ENCODE data around the gene RELB.

Gene RELB

DNA sequence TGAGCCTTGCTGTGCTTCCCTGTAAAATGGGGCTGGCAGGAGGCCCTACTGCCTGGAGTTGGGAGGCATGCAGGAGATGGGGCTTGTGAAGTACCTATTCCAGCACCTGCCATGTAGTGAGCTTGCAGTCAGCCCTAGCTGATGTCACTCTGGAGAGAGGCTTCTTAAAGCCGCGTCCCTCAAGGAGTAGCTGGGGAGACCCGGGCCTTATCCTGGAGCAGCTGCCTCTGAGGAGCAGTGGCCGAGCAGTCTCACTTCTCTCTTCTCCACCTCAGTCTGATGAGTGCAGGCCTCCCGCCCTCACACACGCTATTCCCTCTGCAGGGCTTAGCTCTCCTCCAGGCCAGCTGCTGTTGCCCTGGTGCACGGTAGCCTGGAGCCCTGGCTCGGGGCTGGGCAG, 55.6 kb downstream of the RELB start:
- Histone ChIP-seq H3K4me2 (ENCODE audit: low read depth, low read length) (no peak overlapping the region), H3F3A (ENCODE audit: insufficient read depth, low read length) (no peaks in the 10 kb centered on the region), H3K4me3 (ENCODE audit: low read length) (no peak overlapping the region), H3K27ac (ENCODE audit: low read length) (no peak overlapping the region), H3K79me2 (ENCODE audit: low read length) (peaks cover 70% of the 10 kb centered on the region), H3K4me1 (ENCODE audit: low read length) (no peaks in the 10 kb centered on the region), H4K20me1 (ENCODE audit: insufficient read depth, low read length) (peaks cover 3% of the 10 kb centered on the region; the same call in 1 of the 2 replicates), H3K36me3 (replicated peaks; ENCODE audit: insufficient read depth, low read length) (peaks cover 18% of the 10 kb centered on the region), H3K9me2 (replicated peaks; ENCODE audit: insufficient read depth, low read length) (no peaks in the 10 kb centered on the region), H3K9ac (ENCODE audit: low read length) (no peak overlapping the region), H3K27me3 (replicated peaks; ENCODE audit: insufficient read depth, low read length) (no peaks in the 10 kb centered on the region), H3K9me3 (replicated peaks; ENCODE audit: insufficient read depth, low read length) (no peaks in the 10 kb centered on the region), H2AFZ (ENCODE audit: low read length) (no peak overlapping the region)
- no peak for DNase-seq
- TF ChIP-seq EZH2 (optimal IDR thresholded peaks at IDR 0.05; ENCODE audit: low read depth, low read length) = no peak
- TF ChIP-seq, protein P1, sequence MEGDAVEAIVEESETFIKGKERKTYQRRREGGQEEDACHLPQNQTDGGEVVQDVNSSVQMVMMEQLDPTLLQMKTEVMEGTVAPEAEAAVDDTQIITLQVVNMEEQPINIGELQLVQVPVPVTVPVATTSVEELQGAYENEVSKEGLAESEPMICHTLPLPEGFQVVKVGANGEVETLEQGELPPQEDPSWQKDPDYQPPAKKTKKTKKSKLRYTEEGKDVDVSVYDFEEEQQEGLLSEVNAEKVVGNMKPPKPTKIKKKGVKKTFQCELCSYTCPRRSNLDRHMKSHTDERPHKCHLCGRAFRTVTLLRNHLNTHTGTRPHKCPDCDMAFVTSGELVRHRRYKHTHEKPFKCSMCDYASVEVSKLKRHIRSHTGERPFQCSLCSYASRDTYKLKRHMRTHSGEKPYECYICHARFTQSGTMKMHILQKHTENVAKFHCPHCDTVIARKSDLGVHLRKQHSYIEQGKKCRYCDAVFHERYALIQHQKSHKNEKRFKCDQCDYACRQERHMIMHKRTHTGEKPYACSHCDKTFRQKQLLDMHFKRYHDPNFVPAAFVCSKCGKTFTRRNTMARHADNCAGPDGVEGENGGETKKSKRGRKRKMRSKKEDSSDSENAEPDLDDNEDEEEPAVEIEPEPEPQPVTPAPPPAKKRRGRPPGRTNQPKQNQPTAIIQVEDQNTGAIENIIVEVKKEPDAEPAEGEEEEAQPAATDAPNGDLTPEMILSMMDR (IDR thresholded peaks at IDR 0.05; ENCODE audit: low read length) = no peak
- no peak for TF ChIP-seq EZH2phosphoT487 (IDR thresholded peaks at IDR 0.05; ENCODE audit: low read length)

DNA sequence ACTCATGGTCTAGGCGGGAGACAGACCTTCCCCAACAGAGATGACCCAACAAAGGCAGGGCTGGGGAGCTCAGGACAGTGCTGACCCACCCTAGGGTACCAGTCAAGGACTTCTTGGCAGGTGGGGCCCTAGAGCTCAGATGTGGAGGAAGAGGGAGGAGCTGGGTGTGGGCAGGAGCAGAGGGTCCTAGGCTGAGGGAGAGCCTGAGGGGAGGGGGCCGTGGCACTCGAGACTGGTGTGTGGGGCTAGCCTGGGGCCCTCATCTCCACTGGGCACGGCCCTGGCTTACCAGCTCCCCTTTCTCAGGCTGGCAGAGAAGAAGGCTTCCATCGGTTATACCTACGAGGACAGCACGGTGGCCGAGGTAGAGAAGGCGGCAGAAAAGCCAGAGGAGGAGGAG, 56.2 kb downstream of the RELB start:
- Histone ChIP-seq H3F3A (ENCODE audit: insufficient read depth, low read length) (no peaks in the 10 kb centered on the region), H3K27me3 (replicated peaks; ENCODE audit: insufficient read depth, low read length) (no peaks in the 10 kb centered on the region), H3K9ac (ENCODE audit: low read length) (no peak overlapping the region), H4K20me1 (ENCODE audit: insufficient read depth, low read length) (peaks cover 3% of the 10 kb centered on the region; the same call in 1 of the 2 replicates), H3K4me2 (ENCODE audit: low read depth, low read length) (no peak overlapping the region), H3K36me3 (replicated peaks; ENCODE audit: insufficient read depth, low read length) (peaks cover 15% of the 10 kb centered on the region), H3K4me1 (ENCODE audit: low read length) (no peaks in the 10 kb centered on the region), H3K4me3 (ENCODE audit: low read length) (no peak overlapping the region), H3K27ac (ENCODE audit: low read length) (no peak overlapping the region), H3K9me2 (replicated peaks; ENCODE audit: insufficient read depth, low read length) (no peaks in the 10 kb centered on the region), H3K9me3 (replicated peaks; ENCODE audit: insufficient read depth, low read length) (no peaks in the 10 kb centered on the region), H2AFZ (ENCODE audit: low read length) (no peak overlapping the region), H3K79me2 (ENCODE audit: low read length) (peaks cover 67% of the 10 kb centered on the region)
- TF ChIP-seq, protein P1 (IDR thresholded peaks at IDR 0.05; ENCODE audit: low read length) = no peak
- TF ChIP-seq EZH2 (optimal IDR thresholded peaks at IDR 0.05; ENCODE audit: low read depth, low read length) = no peak
- no peak for DNase-seq

DNA sequence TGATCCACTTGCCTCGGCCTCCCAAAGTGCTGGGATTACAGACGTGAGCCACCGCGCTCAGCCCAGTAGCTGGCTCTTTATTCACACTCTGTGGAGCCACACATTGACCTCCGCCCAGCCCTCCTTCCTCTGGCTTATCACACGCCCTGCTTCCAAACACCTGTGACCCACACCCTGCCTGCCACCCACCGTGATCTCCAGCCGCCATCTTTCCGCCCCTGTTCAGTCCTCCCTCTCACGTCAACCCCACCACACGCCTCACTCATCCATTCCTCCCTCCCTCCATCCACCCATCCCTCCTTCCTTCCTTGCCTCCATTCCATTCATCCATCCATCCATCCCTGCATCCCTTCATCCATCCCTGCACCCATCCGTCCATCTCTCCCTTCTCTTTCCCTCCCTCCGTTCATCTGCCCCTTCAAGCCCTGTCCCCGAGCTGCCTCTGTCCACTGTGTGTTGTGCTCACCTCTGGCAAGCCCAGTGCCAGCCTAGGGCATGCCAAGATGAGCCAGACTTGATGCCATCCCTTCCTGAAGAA, 57.4 kb downstream of the RELB start:
- no peak for DNase-seq
- H4K20me1 ChIP-seq (ENCODE audit: insufficient read depth, low read length) = peaks cover 3% of the 10 kb centered on the region; the same call in 1 of the 2 replicates
- H3K27ac ChIP-seq (ENCODE audit: low read length) = no peak overlapping the region
- peaks cover 14% of the 10 kb centered on the region for H3K36me3 ChIP-seq (replicated peaks; ENCODE audit: insufficient read depth, low read length)
- H3K27me3 ChIP-seq (replicated peaks; ENCODE audit: insufficient read depth, low read length) = no peaks in the 10 kb centered on the region
- H3K9ac ChIP-seq (ENCODE audit: low read length) = no peak overlapping the region
- H3K9me3 ChIP-seq (replicated peaks; ENCODE audit: insufficient read depth, low read length) = no peaks in the 10 kb centered on the region
- H3K79me2 ChIP-seq (ENCODE audit: low read length) = peaks cover 60% of the 10 kb centered on the region
- no peak overlapping the region for H3K4me3 ChIP-seq (ENCODE audit: low read length)
- no peak for TF ChIP-seq EZH2 (optimal IDR thresholded peaks at IDR 0.05; ENCODE audit: low read depth, low read length)
- TF ChIP-seq, protein P1 (IDR thresholded peaks at IDR 0.05; ENCODE audit: low read length) = no peak
- TF ChIP-seq EZH2phosphoT487 (IDR thresholded peaks at IDR 0.05; ENCODE audit: low read length) = no peak
- no peaks in the 10 kb centered on the region for H3F3A ChIP-seq (ENCODE audit: insufficient read depth, low read length)
- H3K4me1 ChIP-seq (ENCODE audit: low read length) = no peaks in the 10 kb centered on the region
- H2AFZ ChIP-seq (ENCODE audit: low read length) = no peak overlapping the region
- H3K9me2 ChIP-seq (replicated peaks; ENCODE audit: insufficient read depth, low read length) = no peaks in the 10 kb centered on the region
- no peak overlapping the region for H3K4me2 ChIP-seq (ENCODE audit: low read depth, low read length)
